HG02763 (cell line): Measurements from ENCODE around the gene CENPB.

Experiments
- ATAC-seq: cut with Tn5 transposase; IDR thresholded peaks from one replicate; pipeline ENCODE4 v1.9.1; 2021; ENCODE audit warnings: mild to moderate bottlenecking, moderate library complexity; ENCODE audit not compliant: unreplicated experiment

CENPB gene

DNA sequence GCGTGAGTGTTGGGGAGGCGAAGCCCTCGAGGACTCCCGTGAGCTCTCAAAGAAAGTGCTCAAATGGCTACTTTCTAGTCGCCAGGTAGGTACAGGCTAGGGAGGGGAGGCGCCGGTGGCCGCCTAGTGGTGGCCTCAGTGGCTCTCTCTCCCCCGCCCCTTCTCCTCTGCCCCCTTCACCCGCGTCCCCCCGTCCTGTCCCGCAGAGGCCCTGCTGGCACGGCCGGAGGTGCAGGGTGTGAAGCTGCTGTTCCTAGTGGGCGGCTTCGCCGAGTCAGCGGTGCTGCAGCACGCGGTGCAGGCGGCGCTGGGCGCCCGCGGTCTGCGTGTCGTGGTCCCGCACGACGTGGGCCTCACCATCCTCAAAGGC lies 35.2 kb downstream of the CENPB start:
- no peak for ATAC-seq

- ATAC-seq: no peak
These were observed 36.6 kb downstream of the CENPB start for GRCh38 chr20:3749689-3750531.

GRCh38 chr20:3749087-3749688 lies 37.4 kb downstream of the CENPB start:
- ATAC-seq: no peak

DNA sequence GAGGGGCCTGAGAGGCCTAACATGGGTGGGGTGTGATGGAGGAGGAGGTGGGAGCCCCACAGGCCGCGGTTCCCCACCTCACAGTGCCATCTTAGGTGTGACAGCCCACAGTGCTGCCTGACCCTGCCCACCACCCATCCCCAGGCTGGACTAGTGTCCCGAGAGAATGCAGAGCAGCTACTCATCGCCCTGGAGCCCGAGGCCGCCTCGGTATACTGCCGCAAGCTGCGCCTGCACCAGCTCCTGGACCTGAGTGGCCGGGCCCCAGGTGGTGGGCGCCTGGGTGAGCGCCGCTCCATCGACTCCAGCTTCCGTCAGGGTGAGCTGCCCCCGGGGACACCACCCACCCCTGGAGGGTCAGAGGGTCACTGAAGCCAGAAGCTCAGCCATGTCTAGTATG lies 38.5 kb downstream of the CENPB start:
- no peak for ATAC-seq

DNA sequence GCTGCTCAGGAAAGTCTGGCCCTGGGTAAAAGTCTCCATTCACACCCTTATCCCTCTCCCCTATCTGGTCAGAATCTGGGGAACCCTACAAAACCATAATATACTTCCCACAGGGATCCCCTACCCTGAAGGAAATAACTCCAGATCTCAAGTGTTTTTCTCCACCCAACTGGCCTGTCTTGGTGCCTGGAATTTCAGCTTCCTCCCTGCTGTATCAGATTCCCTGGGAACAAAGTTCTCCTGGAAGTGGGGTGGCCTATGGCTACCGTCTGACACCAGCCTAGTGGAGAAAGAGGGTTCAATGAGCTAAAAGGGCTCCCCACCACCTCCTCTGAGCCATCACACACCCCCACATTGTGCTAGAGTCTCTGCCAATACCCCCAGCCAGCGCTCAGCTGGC lies 39.1 kb downstream of the CENPB start:
- no peak for ATAC-seq

- ATAC-seq: no peak
These were observed 40.8 kb downstream of the CENPB start for GRCh38 chr20:3745686-3746173.

GRCh38 chr20:3744806-3745685 lies 41.5 kb downstream of the CENPB start:
- ATAC-seq: no peak

GRCh38 chr20:3744037-3744436 lies 42.5 kb downstream of the CENPB start:
- no peak for ATAC-seq

DNA sequence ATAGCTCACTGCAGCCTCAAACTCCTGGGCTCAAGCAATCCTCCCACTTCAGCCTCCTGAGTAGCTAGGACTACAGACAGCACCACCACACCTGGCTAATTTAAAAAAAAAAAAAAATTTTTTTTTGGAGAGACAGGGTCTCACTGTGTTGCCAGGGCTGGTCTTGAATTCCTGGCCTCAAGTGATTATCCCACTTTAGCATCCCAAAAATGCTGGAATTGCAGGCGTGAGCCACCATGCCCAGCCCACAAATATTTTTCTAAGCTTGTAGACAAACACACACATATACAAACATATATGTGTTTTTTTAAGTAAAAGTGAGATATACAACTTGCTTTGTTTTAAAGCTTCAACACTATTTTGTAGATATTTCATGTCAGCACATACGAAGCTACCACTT lies 43.3 kb downstream of the CENPB start:
- no peak for ATAC-seq

DNA sequence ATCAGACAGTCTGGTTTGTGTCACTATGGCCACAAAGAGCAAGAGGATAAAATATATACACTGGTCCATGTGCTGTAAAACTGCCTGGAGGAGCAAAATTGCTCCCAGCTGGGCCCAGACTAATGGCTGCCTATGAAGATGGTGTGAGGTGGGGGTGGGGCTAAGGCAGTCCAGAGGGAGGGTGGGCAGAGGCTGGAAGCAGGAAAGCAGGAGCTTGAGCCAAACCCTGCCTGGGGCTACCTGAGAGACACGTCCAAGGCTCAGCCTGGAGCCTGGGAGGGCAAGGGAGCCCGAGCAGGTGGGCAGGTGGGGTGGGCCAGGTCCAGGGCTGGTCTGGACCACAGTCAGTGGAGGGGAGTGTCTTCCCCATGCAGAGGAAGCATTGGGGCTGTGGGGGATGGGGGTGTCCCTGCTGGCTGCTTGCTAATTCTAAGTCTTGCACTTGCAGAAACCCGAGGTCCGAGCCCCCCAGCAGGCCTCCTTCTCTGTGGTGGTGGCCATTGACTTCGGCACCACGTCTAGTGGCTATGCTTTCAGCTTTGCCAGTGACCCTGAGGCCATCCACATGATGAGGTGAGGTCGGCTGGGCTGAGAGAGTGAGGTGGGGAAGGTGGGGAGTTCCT lies 44.6 kb downstream of the CENPB start:
- no peak for ATAC-seq

GRCh38 chr20:3740615-3741301 lies 45.8 kb downstream of the CENPB start:
- no peak for ATAC-seq

DNA sequence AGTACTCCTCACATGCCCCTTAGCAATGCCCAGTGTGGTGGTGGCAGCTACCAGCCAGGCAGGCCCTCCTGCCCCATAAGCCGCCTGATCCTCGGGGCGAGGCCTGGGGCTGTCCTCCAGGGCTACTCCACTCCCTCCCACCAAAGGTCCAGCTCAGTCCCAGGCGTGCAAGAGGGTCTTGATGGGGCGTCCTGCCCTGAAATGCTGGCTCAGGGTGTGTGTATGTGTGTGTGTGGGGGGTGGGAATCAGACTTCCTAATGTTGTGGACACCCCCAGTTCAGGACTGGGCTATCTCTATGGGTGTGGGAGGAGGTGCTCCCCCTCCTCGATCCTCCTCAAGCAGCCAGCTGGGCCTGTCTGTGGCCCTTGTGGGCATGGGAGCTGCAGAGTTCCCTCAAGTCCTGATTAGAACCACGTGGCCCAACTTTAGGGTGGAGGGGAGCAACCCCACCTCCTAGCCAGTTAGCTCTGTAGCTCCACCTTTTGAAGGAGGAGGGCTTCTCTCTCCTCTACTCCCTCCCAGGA lies 46.6 kb downstream of the CENPB start:
- no peak for ATAC-seq

GRCh38 chr20:3739054-3739925 lies 47.2 kb downstream of the CENPB start:
- no peak for ATAC-seq

- ATAC-seq: no peak
These were observed 48.2 kb downstream of the CENPB start for GRCh38 chr20:3738111-3739053.

DNA sequence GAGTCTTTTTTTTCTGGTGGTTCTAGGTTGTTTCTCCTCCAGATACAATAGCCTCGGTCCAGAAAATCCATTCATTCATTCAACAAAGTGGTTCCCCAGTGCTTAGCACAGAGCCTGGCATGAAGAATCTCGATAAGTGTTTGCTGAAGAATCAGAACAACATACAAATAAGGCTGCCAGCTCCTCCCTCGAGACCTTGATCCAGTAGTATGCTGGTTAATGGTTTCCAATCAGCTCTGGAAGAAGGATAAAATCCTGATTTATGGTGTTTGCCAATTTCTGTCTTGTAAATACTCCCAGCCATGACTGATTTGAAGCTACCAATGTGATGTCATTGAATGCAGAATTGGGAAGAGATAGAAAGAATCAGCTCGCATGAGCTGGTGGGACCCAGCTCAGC lies 50.8 kb downstream of the CENPB start:
- ATAC-seq: no peak

GRCh38 chr20:3734111-3734843 lies 52.3 kb downstream of the CENPB start:
- no peak for ATAC-seq
